ENCODE measurements around the gene DUSP14. TPM values are rescaled to one million over a fixed set of nuclear protein-coding genes. Genes with fewer than 3 reads are reported as not detected.
A peak's percentile ranks its signal among the peaks of the same experiment; 100 is the strongest.

DUSP14 gene
- total RNA-seq, 2 donors from 2014 or later: 2.2 to 3.0 TPM

DNA sequence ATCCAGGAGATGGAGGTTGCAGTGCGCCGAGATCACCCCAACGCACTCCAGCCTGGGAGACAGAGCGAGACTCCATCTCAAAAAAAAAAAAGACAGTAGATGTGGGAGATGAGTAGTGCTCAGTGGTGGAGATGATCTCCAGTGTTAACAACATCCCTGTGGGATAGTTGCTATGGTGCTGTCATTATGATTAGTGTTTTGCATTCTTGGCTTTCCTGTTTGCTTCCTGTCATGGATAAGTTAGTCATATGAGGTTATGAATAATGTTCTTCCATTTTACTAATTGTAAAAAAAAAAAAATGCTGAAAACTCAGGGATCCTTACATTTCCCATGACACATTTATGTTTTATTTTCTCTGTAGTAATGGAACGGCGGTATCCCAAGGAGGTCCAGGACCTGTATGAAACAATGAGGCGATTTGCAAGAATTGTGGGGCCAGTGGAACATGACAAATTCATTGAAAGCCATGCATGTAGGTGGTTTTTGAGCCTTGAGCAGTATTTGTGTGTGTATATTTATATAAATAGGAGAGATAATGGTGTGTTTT, 24.5 kb upstream of the DUSP14 start:
- Histone ChIP-seq H3K27me3 (no peaks in the 10 kb centered on the region), H3K4me1 (no peaks in the 10 kb centered on the region), H3K9me3 (no peaks in the 10 kb centered on the region), H3K36me3 (no peaks in the 10 kb centered on the region), H3K9ac (ENCODE audit: low read depth in 2 of 2, low read length in 2 of 2) (no peak overlapping the region), H3K27ac (no peak overlapping the region), H3K4me3 (no peak overlapping the region)
- intact Hi-C loops (cut with DNase I): no loop called here
- TF ChIP-seq, protein P1, sequence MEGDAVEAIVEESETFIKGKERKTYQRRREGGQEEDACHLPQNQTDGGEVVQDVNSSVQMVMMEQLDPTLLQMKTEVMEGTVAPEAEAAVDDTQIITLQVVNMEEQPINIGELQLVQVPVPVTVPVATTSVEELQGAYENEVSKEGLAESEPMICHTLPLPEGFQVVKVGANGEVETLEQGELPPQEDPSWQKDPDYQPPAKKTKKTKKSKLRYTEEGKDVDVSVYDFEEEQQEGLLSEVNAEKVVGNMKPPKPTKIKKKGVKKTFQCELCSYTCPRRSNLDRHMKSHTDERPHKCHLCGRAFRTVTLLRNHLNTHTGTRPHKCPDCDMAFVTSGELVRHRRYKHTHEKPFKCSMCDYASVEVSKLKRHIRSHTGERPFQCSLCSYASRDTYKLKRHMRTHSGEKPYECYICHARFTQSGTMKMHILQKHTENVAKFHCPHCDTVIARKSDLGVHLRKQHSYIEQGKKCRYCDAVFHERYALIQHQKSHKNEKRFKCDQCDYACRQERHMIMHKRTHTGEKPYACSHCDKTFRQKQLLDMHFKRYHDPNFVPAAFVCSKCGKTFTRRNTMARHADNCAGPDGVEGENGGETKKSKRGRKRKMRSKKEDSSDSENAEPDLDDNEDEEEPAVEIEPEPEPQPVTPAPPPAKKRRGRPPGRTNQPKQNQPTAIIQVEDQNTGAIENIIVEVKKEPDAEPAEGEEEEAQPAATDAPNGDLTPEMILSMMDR (IDR thresholded peaks at IDR 0.05): no peak
- no peak for DNase-seq

DNA sequence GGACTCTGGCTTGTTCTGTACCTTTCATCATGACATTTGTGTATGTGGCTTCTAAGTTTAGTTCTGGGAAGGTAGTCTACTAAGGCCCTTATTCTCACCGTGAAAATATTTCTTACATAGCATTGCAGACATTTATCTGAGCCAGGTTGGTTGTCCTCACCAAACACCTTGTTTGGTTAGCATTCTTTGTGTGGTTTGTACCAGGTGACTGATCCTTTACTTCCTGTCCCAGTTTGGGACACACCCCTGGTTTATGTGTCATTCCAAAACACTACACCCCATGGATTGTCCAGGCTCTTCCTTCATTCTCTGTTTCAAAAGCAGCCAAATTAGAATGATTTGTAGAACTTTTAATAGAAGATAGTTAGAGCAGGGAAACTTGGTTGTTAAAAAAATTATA, 23.2 kb upstream of the DUSP14 start:
- Histone ChIP-seq H3K9me3 (no peaks in the 10 kb centered on the region), H3K27ac (no peak overlapping the region), H3K4me1 (no peaks in the 10 kb centered on the region), H3K9ac (ENCODE audit: low read depth in 2 of 2, low read length in 2 of 2) (no peak overlapping the region), H3K36me3 (no peaks in the 10 kb centered on the region), H3K27me3 (no peaks in the 10 kb centered on the region), H3K4me3 (no peak overlapping the region)
- intact Hi-C loops (cut with DNase I): no loop called here
- TF ChIP-seq, protein P1 (IDR thresholded peaks at IDR 0.05): no peak
- DNase-seq: no peak

DNA sequence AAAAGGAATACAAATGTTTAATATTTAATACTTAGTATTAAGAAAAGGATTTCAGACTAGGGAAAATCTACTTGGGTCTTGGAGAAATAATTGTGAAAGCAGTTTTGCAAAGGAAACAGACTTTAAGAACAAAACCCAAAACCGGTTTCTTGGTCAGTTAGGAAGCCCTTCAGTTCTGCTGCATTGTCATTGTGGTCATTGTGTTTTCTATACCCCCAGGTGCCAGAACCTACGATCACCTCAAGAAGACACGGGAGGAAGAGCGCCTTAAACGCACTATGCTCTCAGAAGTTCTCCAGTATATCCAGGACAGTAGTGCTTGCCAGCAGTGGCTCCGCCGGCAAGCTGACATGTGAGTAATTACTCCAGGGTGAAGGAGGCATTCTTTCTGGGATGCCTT, 19.5 kb upstream of the DUSP14 start:
- Histone ChIP-seq H3K27ac (no peak overlapping the region), H3K4me1 (no peaks in the 10 kb centered on the region), H3K4me3 (no peak overlapping the region), H3K9me3 (no peaks in the 10 kb centered on the region), H3K27me3 (no peaks in the 10 kb centered on the region), H3K9ac (ENCODE audit: low read depth in 2 of 2, low read length in 2 of 2) (no peak overlapping the region), H3K36me3 (no peaks in the 10 kb centered on the region)
- TF ChIP-seq, protein P1 (IDR thresholded peaks at IDR 0.05): no peak
- no peak for DNase-seq
- intact Hi-C loops (cut with DNase I): no loop called here

DNA sequence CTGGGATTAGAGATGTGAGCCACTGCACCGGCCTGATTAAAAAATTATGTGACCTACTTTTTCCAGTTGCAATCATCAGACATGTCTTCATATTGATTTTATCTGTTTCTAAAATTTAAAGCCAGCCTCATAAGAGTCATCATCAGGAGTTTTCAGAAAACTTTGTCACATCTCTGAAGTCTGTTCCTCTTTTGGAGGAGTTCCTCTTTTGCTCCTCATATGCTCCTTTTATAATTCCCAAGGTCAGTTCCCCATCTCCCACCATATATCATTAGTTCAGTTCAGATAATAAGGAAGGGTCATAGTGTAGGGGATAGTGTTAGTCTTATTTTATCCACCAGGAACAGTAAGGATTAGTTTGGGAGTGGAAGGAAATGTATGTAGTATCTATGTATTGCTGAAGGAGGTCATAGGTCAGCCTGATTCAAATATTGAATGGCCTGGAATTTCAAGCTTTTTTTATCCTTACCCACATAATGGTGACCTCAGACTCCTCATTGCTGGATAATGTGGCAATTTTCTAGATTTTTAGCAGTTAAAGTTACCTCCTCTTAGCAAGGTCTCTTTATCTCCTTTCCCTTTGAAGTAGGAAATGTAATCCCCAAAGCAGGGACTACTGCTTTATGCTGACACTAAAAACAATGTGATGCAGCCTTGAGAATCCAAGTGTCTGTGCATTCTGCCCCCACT, 13.8 kb upstream of the DUSP14 start:
- H3K36me3 ChIP-seq: no peaks in the 10 kb centered on the region
- H3K27ac ChIP-seq: no peak overlapping the region
- TF ChIP-seq, protein P1 (IDR thresholded peaks at IDR 0.05): no peak
- H3K4me1 ChIP-seq: no peaks in the 10 kb centered on the region
- intact Hi-C loops (cut with DNase I): no loop called here
- no peaks in the 10 kb centered on the region for H3K9me3 ChIP-seq
- no peaks in the 10 kb centered on the region for H3K27me3 ChIP-seq
- no peak overlapping the region for H3K4me3 ChIP-seq
- H3K9ac ChIP-seq (ENCODE audit: low read depth in 2 of 2, low read length in 2 of 2): no peak overlapping the region
- no peak for DNase-seq

DNA sequence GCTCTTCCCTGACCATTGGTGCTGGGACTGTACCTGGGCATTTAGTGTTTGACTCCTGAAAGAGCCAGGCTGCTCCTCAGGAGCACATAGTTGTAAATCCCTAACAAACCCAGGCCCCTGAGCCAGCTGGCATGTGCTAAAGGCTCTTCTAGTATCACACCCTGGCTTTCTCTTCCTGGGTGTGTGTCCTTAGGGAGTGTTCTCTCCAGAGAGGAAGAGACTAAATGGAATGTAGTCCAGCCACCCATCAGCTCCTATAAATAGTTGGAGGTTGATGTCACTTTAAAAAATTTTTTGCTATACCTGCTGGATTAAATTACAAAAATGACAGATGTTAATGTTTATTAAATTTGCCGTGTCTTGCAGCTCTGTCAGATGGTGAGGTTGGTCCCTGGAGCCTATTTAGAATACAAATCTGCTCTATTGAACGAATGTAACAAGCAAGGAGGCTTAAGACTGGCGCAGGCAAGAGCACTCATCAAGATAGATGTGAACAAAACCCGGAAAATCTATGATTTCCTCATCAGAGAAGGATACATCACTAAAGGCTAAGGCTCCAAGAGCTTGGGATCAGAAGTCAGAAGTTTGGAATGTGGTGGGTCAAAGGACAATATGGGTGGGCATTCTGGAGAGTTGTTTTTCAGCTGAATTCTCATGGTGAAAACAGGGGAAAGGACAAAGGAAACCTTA, 13.1 kb upstream of the DUSP14 start:
- DNase-seq: peak; percentile 37
- no peaks in the 10 kb centered on the region for H3K36me3 ChIP-seq
- H3K9me3 ChIP-seq: no peaks in the 10 kb centered on the region
- H3K4me1 ChIP-seq: no peaks in the 10 kb centered on the region
- H3K9ac ChIP-seq (ENCODE audit: low read depth in 2 of 2, low read length in 2 of 2): no peak overlapping the region
- intact Hi-C loops (cut with DNase I): no loop called here
- TF ChIP-seq, protein P1 (IDR thresholded peaks at IDR 0.05): no peak
- no peak overlapping the region for H3K27ac ChIP-seq
- H3K4me3 ChIP-seq: no peak overlapping the region
- no peaks in the 10 kb centered on the region for H3K27me3 ChIP-seq

Data from colonic mucosa (tissue), 4 donors.